ENCODE results near the gene RFX2. TPM values are rescaled to one million over a fixed set of nuclear protein-coding genes. Genes with fewer than 3 reads are reported as not detected.

The RFX2 gene
- total and polyA plus RNA-seq, 9 of the 15 experiments (the other 6 are each of a cell fraction or from before 2014, with no cell fraction given): 3.6 to 18.7 (median 8.7) TPM

GRCh38 chr19:5953680-5954213 lies 156.6 kb downstream of the RFX2 start (continued):
- TF ChIP-seq PKNOX1 (IDR thresholded peaks at IDR 0.05) (peak; percentile 37), ELK3 (CRISPR knock-in tag; IDR thresholded peaks at IDR 0.05) (no peak), MAFG (tag; conservative IDR thresholded peaks at IDR 0.05) (peak; percentile 98), ATF2 (CRISPR knock-in tag; IDR thresholded peaks at IDR 0.05) (no peak)

GRCh38 chr19:5953030-5953589 lies 157.2 kb downstream of the RFX2 start:
- no peak overlapping the region for H2AFZ ChIP-seq (ENCODE audit: low read depth, low read length)
- CTCF ChIA-PET (ENCODE audit: low intra/inter-chr PET ratio): no interaction called here
- H3K4me1 ChIP-seq (replicated peaks in 1 of 2; ENCODE audit: control insufficient read depth in 2 of 2, insufficient read depth in 2 of 2, low read length in 2 of 2): peaks cover 37 to 46% of the 10 kb centered on the region in 2 experiments
- H3K79me2 ChIP-seq (ENCODE audit: control insufficient read depth, insufficient read depth, low read length): peaks cover 96% of the 10 kb centered on the region
- H3K4me3 ChIP-seq: no peak overlapping the region
- H3K9me3 ChIP-seq (replicated peaks; ENCODE audit: control insufficient read depth, insufficient read depth, low read depth, low read length): no peaks in the 10 kb centered on the region
- peaks cover 53% of the 10 kb centered on the region for H3K36me3 ChIP-seq (ENCODE audit: control insufficient read depth, insufficient read depth, low read length)
- in situ Hi-C loops (cut with MboI): no loop called here
- FAIRE-seq (peak; percentile 52), ATAC-seq (no peak), DNase-seq (ENCODE audit: extremely low read depth in 1 of 4, low spot score in 3 of 4) (no peak)
- intact Hi-C loops (cut with micrococcal nuclease): no loop called here
- no peaks in the 10 kb centered on the region for H3K9me1 ChIP-seq (ENCODE audit: control insufficient read depth, insufficient read depth, low read length)
- no peaks in the 10 kb centered on the region for H3K27me3 ChIP-seq (ENCODE audit: control insufficient read depth in 2 of 2, insufficient read depth in 2 of 2, low read length in 2 of 2)
- H3K9ac ChIP-seq (ENCODE audit: insufficient read depth in 1 of 2, low read depth in 2 of 2, low read length in 2 of 2): peak overlapping the region in 1 of 2 experiments; percentile 65; a peak in 2 of 4 replicates
- no TSS peak for BruUV-seq (replicated peaks)
- POLR2A ChIA-PET: interaction anchor here (0.5 to 4.7 kb wide), 4 partner anchors 9 to 100 kb away, joined by 3 to 41 read pairs (median 4); no protein-coding TSS in a partner anchor
- WGBS (ENCODE audit: insufficient coverage, low coverage, missing lambda C conversion rate): 29% methylated on average over 5 of the region's 5 CpGs
- H3K4me2 ChIP-seq (ENCODE audit: insufficient read depth, low read length): peak overlapping the region; percentile 71; the same call in 1 of the 2 replicates
- peaks cover 20% of the 10 kb centered on the region; the same call in 1 of the 2 replicates for H4K20me1 ChIP-seq (replicated peaks; ENCODE audit: control insufficient read depth, insufficient read depth, low read length)
- peak overlapping the region; percentile 70 for H3K27ac ChIP-seq (ENCODE audit: extremely low read depth, low read depth, low read length)
- TF ChIP-seq ZNF589 (CRISPR knock-in tag; IDR thresholded peaks at IDR 0.05; ENCODE audit: low read depth) (peak; percentile 81), KLF6 (CRISPR knock-in tag; IDR thresholded peaks at IDR 0.05; ENCODE audit: borderline replicate concordance) (0 out of 2 replicates have a peak, but pooled peaks have one; percentile 19), ZNF778 (CRISPR knock-in tag; IDR thresholded peaks at IDR 0.05) (no peak), GABPA (tag; conservative IDR thresholded peaks at IDR 0.05; ENCODE audit: low read depth) (peak; percentile 76), ZNF584 (CRISPR knock-in tag; IDR thresholded peaks at IDR 0.05; ENCODE audit: low read depth) (peak; percentile 74; the same call in 1 of the 2 replicates), MYC (IDR thresholded peaks at IDR 0.05; ENCODE audit: low read depth, low read length) (peak; percentile 40), MYC (CRISPR knock-in tag; IDR thresholded peaks at IDR 0.05; ENCODE audit: borderline replicate concordance, low read depth) (no peak), NR2C1 (IDR thresholded peaks at IDR 0.05) (0 out of 2 replicates have a peak, but pooled peaks have one; percentile 7), NR2C1 (tag; IDR thresholded peaks at IDR 0.05) (0 out of 2 replicates have a peak, but pooled peaks have one; percentile 8), ZNF766 (CRISPR knock-in tag; conservative IDR thresholded peaks at IDR 0.05) (peak; percentile 59; the same call in 1 of the 2 replicates), FOSL1 (tag; conservative IDR thresholded peaks at IDR 0.05) (peak; percentile 6; the same call in 1 of the 2 replicates)
